Mucosa of descending colon (tissue), 3 donors: ENCODE data around the gene PTPMT1. TPM values are rescaled to one million over a fixed set of nuclear protein-coding genes. Genes with fewer than 3 reads are reported as not detected.

Experiments used
- ATAC-seq: fragments of 200-7000 bp; cut with Tn5 transposase; one replicate; pipeline ENCODE4 v1.9.1; 2020; ENCODE audit warnings: mild to moderate bottlenecking, moderate library complexity
- DNase-seq, 3 donors: peaks; one replicate each; pipeline ENCODE4 v3.0.0-alpha.2; 2020
- H3K36me3 ChIP-seq: fragments of 200-600 bp; one replicate; pipeline ENCODE4 v1.8.0; 2021; ENCODE audit warnings: low read depth, mild to moderate bottlenecking
- H3K4me1 ChIP-seq: fragments of 200-600 bp; one replicate; pipeline ENCODE4 v1.8.0; 2021; ENCODE audit warnings: low read depth, mild to moderate bottlenecking
- H3K4me3 ChIP-seq: fragments of 200-600 bp; one replicate; pipeline ENCODE4 v1.8.0; 2021; ENCODE audit warnings: mild to moderate bottlenecking
- H3K9me3 ChIP-seq: fragments of 200-600 bp; one replicate; pipeline ENCODE4 v1.8.0; 2021; ENCODE audit warnings: mild to moderate bottlenecking
- CTCF ChIP-seq: fragments of 200-600 bp; IDR thresholded peaks from one replicate; pipeline ENCODE4 v1.8.0; 2022; ENCODE audit warnings: antibody characterized with exemption, mild to moderate bottlenecking
- intact Hi-C, 2 donors: fragments of 100-400 bp; cut with DNase I in 1 of 2; cut with micrococcal nuclease in 1 of 2; formaldehyde crosslinking; loops; one replicate each; pipeline versions ENCODE4 v1.11.0 to v1.11.1; 2022; cut with DNase I, micrococcal nuclease
- total RNA-seq, 3 donors: library from RNA; stranded (reverse); fragmentation: NEBNext Ultra II Directional in 2 of 3; extraction: Animal tissue kit (Norgen Biotek cat#: 25700) in 2 of 3; gene quantifications; one replicate each; pipeline versions ENCODE4 v1.2.1 to v1.2.4, GENCODE V29; 2021 to 2023
- donor health status: DM: no; HTN: no; CAD: no; lungs with moderate emphysema.
- donor health status: DM: no; HTN: no; CAD: no.
- donor health status: DM: no; HTN: yes; CAD: no.

PTPMT1 gene
- total RNA-seq, 3 donors from 2014 or later: 20.8 to 36.1 (median 27.1) TPM

GRCh38 chr11:47587723-47588326 lies 22.4 kb downstream of the PTPMT1 start:
- H3K36me3 ChIP-seq: peaks cover 5% of the 10 kb centered on the region
- intact Hi-C loops: no loop called here
- peak; percentile 50 for ATAC-seq
- H3K4me3 ChIP-seq: no peak overlapping the region
- no peaks in the 10 kb centered on the region for H3K9me3 ChIP-seq
- H3K4me1 ChIP-seq: no peaks in the 10 kb centered on the region
- peak; percentile 22 to 68 (median 42) for DNase-seq
- TF ChIP-seq CTCF: no peak

- intact Hi-C loops: no loop called here
- H3K36me3 ChIP-seq: no peaks in the 10 kb centered on the region
- ATAC-seq: no peak
- no peak overlapping the region for H3K4me3 ChIP-seq
- peaks cover 7% of the 10 kb centered on the region for H3K4me1 ChIP-seq
- no peak for DNase-seq
- H3K9me3 ChIP-seq: no peaks in the 10 kb centered on the region
- no peak for TF ChIP-seq CTCF
Measured at GRCh38 chr11:47589118-47589517, 23.7 kb downstream of the PTPMT1 start.

- Histone ChIP-seq H3K36me3 (no peaks in the 10 kb centered on the region), H3K9me3 (no peaks in the 10 kb centered on the region), H3K4me3 (no peak overlapping the region), H3K4me1 (peaks cover 7% of the 10 kb centered on the region)
- intact Hi-C loops: no loop called here
- TF ChIP-seq CTCF: no peak
- DNase-seq (peak in 2 of 3 donors; percentile 11 to 37), ATAC-seq (peak; percentile 41)
Measured at GRCh38 chr11:47589584-47589976, 24.2 kb downstream of the PTPMT1 start.

- peaks cover 7% of the 10 kb centered on the region for H3K4me1 ChIP-seq
- no peak for TF ChIP-seq CTCF
- no peak overlapping the region for H3K4me3 ChIP-seq
- no peaks in the 10 kb centered on the region for H3K9me3 ChIP-seq
- DNase-seq: no peak
- no peak for ATAC-seq
- intact Hi-C loops: no loop called here
- H3K36me3 ChIP-seq: no peaks in the 10 kb centered on the region
Measured at GRCh38 chr11:47589977-47590861, 24.8 kb downstream of the PTPMT1 start.

GRCh38 chr11:47591764-47592163 lies 26.4 kb downstream of the PTPMT1 start:
- DNase-seq (no peak), ATAC-seq (no peak)
- peaks cover 7% of the 10 kb centered on the region for H3K4me1 ChIP-seq
- no peaks in the 10 kb centered on the region for H3K36me3 ChIP-seq
- intact Hi-C loops: no loop called here
- H3K9me3 ChIP-seq: no peaks in the 10 kb centered on the region
- no peak for TF ChIP-seq CTCF
- no peak overlapping the region for H3K4me3 ChIP-seq
